GM19043 (cell line): ENCODE data around the gene TMEM218.
"Not testable (repeated sequence)": the region's sequence is repeated elsewhere in the genome, so short reads cannot be mapped to it uniquely, and the experiment has no call there.

Source experiments
- ATAC-seq: cut with Tn5 transposase; IDR thresholded peaks from one replicate; pipeline ENCODE4 v1.9.1; 2021; ENCODE audit warnings: low read depth; ENCODE audit not compliant: unreplicated experiment

TMEM218 gene

GRCh38 chr11:125091247-125091876 lies 20.1 kb downstream of the TMEM218 start:
- ATAC-seq = no peak

DNA sequence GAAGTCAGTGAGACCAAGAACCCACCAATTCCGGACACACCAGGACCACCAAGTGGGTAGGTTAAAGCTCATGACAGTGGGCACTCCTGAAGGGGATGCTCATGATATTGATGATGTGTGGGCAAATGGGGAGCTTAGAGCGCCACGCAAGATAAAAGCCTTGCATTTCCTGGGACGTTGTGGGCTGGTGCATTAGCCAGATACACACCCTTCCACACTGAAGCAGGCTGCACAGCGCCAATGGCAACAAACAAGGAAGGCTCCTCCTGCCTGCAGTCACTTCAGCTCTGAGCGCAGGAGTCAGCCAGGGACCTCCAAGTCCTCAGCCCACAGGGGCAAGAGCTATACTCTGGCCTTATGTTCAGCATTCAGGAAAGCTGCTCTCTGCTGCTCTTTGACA lies 20.6 kb downstream of the TMEM218 start:
- no peak for ATAC-seq

- ATAC-seq = not testable (repeated sequence)
These were observed 21.3 kb downstream of the TMEM218 start for GRCh38 chr11:125090151-125090550.

- not testable (repeated sequence) for ATAC-seq
These were observed 21.9 kb downstream of the TMEM218 start for GRCh38 chr11:125089481-125089880.

GRCh38 chr11:125088576-125089455 lies 22.6 kb downstream of the TMEM218 start:
- no peak for ATAC-seq

GRCh38 chr11:125088123-125088522 lies 23.3 kb downstream of the TMEM218 start:
- no peak for ATAC-seq

GRCh38 chr11:125086633-125087296 lies 24.7 kb downstream of the TMEM218 start:
- ATAC-seq = no peak

DNA sequence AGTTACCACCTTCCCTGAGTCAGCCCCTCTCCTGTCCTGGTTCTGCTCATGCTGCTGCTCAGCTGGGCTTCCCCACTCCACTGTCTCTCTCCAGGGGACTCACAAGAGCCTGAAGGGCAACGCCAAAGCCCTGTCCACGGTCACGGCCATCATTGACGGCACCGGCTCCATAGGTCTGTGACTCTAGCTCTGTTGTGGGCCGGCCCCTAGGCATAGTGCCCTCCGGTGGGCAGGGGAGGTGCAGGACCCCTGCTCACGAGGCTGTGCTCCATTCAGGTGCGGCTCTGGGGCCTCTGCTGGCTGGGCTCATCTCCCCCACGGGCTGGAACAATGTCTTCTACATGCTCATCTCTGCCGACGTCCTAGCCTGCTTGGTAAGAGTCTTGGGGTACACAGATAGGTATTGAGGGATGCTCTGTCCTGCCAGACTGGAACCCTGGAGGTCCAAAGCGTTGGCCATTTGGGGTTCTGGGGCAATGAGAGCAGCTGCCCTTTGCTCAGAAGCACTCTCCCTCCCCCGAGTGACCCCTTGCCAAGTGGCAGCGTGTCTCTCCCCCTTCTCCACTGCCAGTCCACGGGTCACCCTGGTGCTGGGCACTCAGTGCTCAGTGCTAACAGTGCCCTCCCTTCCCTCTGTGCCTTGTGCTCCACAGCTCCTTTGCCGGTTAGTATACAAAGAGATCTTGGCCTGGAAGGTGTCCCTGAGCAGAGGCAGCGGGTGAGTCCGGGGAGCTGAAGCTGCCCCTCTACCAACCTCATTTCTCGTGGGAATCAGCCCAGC lies 25.9 kb downstream of the TMEM218 start:
- ATAC-seq = no peak

- ATAC-seq = no peak
These were observed 26.6 kb downstream of the TMEM218 start for GRCh38 chr11:125084761-125085231.

- no peak for ATAC-seq
These were observed 27.4 kb downstream of the TMEM218 start for GRCh38 chr11:125084057-125084416.

- ATAC-seq = no peak
These were observed 27.9 kb downstream of the TMEM218 start for GRCh38 chr11:125083312-125084056.

DNA sequence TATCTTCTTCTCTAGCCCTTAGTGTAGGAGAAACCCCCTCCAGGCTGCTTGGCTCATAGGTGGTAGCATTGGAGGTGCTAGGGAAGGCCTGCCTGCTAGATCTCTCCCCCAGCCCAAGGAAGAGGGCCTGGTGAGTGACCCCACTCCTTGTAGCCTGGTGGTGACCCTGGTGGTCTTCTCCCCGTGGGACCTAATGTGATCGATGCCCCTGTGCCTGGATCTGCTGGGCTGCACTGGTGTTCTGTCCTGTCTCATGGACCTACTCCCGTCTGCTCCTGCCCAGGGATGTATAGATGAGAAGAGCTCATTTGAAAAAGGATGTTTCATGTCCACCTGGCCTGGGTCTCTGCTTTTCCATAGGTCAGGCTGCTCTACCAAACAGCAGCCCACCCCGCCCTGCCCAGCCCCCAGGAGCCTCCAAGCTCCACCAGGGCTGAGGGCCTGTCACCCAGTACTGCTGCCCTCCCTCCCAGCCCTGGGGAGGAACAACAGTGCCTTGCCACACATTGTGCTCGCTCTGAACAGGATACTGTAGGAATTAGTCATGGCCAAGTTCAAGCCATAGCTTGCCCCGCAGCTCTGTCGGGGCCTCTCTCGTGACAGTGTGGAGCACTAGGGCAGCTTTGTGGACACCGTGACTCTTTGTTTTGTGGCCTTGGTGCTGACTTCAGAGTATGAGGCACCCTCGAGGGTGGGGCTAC lies 28.7 kb downstream of the TMEM218 start:
- no peak for ATAC-seq

- ATAC-seq = no peak
These were observed 29.4 kb downstream of the TMEM218 start for GRCh38 chr11:125082040-125082439.

DNA sequence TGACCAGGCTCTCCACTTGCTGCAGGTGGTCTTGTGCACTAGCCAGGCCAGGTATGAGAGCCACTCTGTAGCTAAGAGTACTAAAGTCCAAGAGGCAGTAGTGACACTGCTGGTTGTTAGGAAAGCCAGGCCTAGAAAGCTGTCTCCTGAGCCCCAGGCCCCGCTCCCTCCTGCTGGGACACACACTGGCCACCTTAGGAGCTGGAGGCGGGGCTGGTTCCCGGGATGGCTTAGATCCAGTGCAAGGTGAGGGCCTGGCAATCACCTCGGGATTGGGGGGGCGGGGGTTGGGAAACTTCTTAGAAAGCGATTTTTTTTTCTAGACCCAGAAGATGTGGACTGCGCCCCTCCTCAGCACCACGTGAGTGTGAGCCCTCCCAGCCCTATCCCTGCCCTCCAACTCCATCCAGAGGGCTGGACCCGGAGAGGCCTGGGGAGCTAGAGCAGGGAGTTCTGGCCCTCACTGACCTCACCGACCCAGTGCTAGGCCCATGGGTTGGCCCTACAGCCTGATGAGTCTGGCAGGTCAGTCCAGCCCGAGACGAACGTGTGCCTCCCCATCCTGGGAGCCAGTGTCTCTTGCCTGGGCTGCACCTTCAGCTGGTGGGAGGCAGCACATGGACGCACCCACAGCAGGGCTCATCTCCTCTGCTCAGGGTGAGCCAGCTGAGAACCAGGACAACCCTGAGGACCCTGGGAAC lies 30.2 kb downstream of the TMEM218 start:
- no peak for ATAC-seq

DNA sequence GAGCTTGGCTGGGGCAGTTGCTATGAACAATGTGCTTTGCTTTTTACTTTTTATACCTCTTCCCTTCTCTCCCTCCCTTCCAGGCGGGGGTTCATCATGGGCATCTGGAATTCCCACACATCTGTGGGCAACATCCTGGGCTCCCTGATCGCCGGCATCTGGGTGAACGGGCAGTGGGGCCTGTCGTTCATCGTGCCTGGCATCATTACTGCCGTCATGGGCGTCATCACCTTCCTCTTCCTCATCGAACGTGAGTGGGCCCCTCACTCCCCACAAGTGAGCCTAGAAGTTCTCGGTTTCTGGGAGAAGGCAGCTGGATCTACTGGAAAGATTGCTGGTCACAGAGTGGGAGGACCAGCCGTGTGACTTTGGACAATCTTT lies 30.9 kb downstream of the TMEM218 start:
- no peak for ATAC-seq

- ATAC-seq = no peak
These were observed 31.4 kb downstream of the TMEM218 start for GRCh38 chr11:125079878-125080530.

DNA sequence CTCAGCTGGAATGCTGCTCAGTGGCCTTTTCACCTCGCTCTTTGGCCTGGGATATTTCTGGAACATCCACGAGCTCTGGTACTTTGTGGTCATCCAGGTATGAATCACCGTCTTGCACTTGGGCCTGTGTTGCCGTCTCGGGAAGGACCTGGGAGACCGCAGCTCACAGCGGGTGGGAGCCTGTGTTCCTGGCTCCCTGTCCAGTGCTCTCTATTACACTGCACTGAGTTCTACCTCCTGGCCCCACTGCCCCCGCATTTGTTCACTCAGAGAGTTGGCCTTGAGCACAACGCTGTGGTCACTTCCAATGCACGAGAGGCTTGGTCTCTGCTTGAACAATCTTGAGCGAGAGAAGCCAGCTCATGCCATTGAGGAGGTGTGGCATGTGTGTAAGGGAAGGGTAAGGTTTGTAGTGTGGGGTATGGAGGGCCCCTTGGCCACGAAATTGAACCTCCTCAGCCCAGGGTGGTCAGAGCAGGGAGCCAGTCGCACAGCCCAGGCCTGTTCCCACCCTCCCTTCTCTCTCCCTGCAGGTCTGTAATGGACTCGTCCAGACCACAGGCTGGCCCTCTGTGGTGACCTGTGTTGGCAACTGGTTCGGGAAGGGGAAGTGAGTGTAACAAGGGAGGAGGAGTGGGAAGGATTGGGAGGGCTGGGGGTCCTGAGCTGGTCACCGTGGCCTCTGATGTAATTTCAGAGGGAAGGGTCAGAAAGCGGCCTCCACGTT lies 32.1 kb downstream of the TMEM218 start:
- no peak for ATAC-seq
